Stimulated activated naive CD8-positive, alpha-beta T cell treated with anti-CD3 and anti-CD28 coated beads, Interleukin-15, Interleukin-2, amounts not matched to agents 100 U/mL and 50 U/mL, for 24 hours (primary cell): ENCODE measurements around the gene SIM2.

ENCODE experiments used
- ATAC-seq: fragments of 150-1000 bp; cut with Tn5 transposase; one replicate; pipeline ENCODE4 v1.10.0; 2021
- DNase-seq: peaks from one replicate; pipeline ENCODE4 v3.0.0; 2021

SIM2 gene

GRCh38 chr21:36688324-36688723, 10.6 kb upstream of the SIM2 start:
- DNase-seq (no peak), ATAC-seq (no peak)

GRCh38 chr21:36689324-36689723, 9.6 kb upstream of the SIM2 start:
- no peak for DNase-seq
- ATAC-seq = no peak

GRCh38 chr21:36690628-36691554, 8.0 kb upstream of the SIM2 start:
- DNase-seq = no peak
- no peak for ATAC-seq

GRCh38 chr21:36691555-36692041, 7.3 kb upstream of the SIM2 start:
- no peak for DNase-seq
- no peak for ATAC-seq

GRCh38 chr21:36692114-36692834, 6.6 kb upstream of the SIM2 start:
- DNase-seq = no peak
- no peak for ATAC-seq

GRCh38 chr21:36692835-36693488, 6.0 kb upstream of the SIM2 start:
- DNase-seq (peak; percentile 16), ATAC-seq (no peak)

GRCh38 chr21:36693489-36694030, 5.4 kb upstream of the SIM2 start:
- DNase-seq (no peak), ATAC-seq (no peak)

GRCh38 chr21:36694031-36694515, 4.8 kb upstream of the SIM2 start:
- no peak for DNase-seq

GRCh38 chr21:36694593-36695282, 4.2 kb upstream of the SIM2 start:
- DNase-seq = no peak
- ATAC-seq = no peak

More at GRCh38 chr21:36694031-36694515, 4.8 kb upstream of the SIM2 start:
- no peak for ATAC-seq

- DNase-seq = no peak
- ATAC-seq = no peak
Measured at GRCh38 chr21:36695283-36695634, 3.7 kb upstream of the SIM2 start.

- ATAC-seq (no peak), DNase-seq (no peak)
Measured at GRCh38 chr21:36695671-36696389, 3.1 kb upstream of the SIM2 start.

- DNase-seq (peak; percentile 12), ATAC-seq (no peak)
Measured at GRCh38 chr21:36696390-36697059, 2.4 kb upstream of the SIM2 start.

- DNase-seq = no peak
- ATAC-seq = no peak
Measured at GRCh38 chr21:36697060-36697850, 1.7 kb upstream of the SIM2 start.

- ATAC-seq (no peak), DNase-seq (no peak)
Measured at GRCh38 chr21:36697851-36698384, 997 bp upstream of the SIM2 start.

- DNase-seq = peak; percentile 15
- ATAC-seq = no peak
Measured at GRCh38 chr21:36698385-36698980, 432 bp upstream of the SIM2 start.

- no peak for DNase-seq
- ATAC-seq = no peak
Measured at GRCh38 chr21:36699546-36700294, 805 bp downstream of the SIM2 start.

GRCh38 chr21:36700295-36700970, 1.5 kb downstream of the SIM2 start:
- DNase-seq (peak; percentile 8), ATAC-seq (no peak)
